DOHH2 (cell line): ENCODE measurements around the gene L1CAM.

Experiments used
- H3F3A ChIP-seq: fragments of 200-600 bp; sonication (generic), shearing (Covaris generic); 2 replicates; pipeline ENCODE4 v1.6.0; 2016; ENCODE audit warnings: antibody characterized with exemption, mild to moderate bottlenecking; ENCODE audit not compliant: control insufficient read depth, insufficient read depth
- H3K27ac ChIP-seq: fragments of 200-600 bp; sonication (generic); 2 replicates; pipeline ENCODE4 v1.5.1; 2014; ENCODE audit warnings: low read depth, mild to moderate bottlenecking, low read length, moderate library complexity
- H3K27me3 ChIP-seq: fragments of 200-600 bp; sonication (generic); 2 replicates; pipeline ENCODE4 v1.6.1; 2014; ENCODE audit warnings: mild to moderate bottlenecking, low read length, mixed read lengths; ENCODE audit not compliant: control insufficient read depth
- H3K36me3 ChIP-seq: fragments of 200-600 bp; sonication (generic); 2 replicates; pipeline ENCODE4 v1.6.1; 2014; ENCODE audit warnings: mild to moderate bottlenecking, low read length, moderate library complexity, mixed read lengths; ENCODE audit not compliant: control insufficient read depth
- H3K4me1 ChIP-seq: fragments of 200-600 bp; sonication (generic); 2 replicates; pipeline ENCODE4 v1.6.1; 2014; ENCODE audit warnings: mild to moderate bottlenecking, low read length, mixed read lengths; ENCODE audit not compliant: control insufficient read depth
- H3K4me2 ChIP-seq: fragments of 200-600 bp; sonication (generic); 2 replicates; pipeline ENCODE4 v1.6.0; 2014; ENCODE audit warnings: mild to moderate bottlenecking, low read length, moderate library complexity
- H3K4me3 ChIP-seq: fragments of 200-600 bp; sonication (generic); 2 replicates; pipeline ENCODE4 v1.5.1; 2014; ENCODE audit warnings: mild to moderate bottlenecking, low read length, mixed read lengths
- H3K79me2 ChIP-seq: fragments of 200-600 bp; sonication (generic); 2 replicates; pipeline ENCODE4 v1.6.1; 2014; ENCODE audit warnings: mild to moderate bottlenecking, low read length, mixed read lengths; ENCODE audit not compliant: control insufficient read depth
- H3K9me2 ChIP-seq: fragments of 200-600 bp; sonication (generic); replicated peaks from 2 replicates; pipeline ENCODE4 v1.6.1; 2014; ENCODE audit warnings: mild to moderate bottlenecking, low read length, mixed read lengths; ENCODE audit not compliant: control insufficient read depth
- H3K9me3 ChIP-seq: fragments of 200-600 bp; sonication (generic); 2 replicates; pipeline ENCODE4 v1.6.1; 2014; ENCODE audit warnings: antibody characterized with exemption, low read length, mixed read lengths; ENCODE audit not compliant: control insufficient read depth, insufficient read depth
- H4K20me1 ChIP-seq: fragments of 200-600 bp; sonication (generic); 2 replicates; pipeline ENCODE4 v1.6.0; 2014; ENCODE audit warnings: low read depth, mild to moderate bottlenecking, antibody characterized with exemption, low read length, moderate library complexity; ENCODE audit not compliant: control insufficient read depth, insufficient read depth
- EZH2phosphoT487 ChIP-seq: fragments of 200-600 bp; sonication (generic); IDR thresholded peaks from 2 replicates; pipeline ENCODE4 v1.6.1; 2017; ENCODE audit warnings: borderline replicate concordance, mild to moderate bottlenecking, antibody characterized with exemption, low read length, moderate library complexity, mixed read lengths
- TF ChIP-seq, protein P1 (sequence below): fragments of 200-600 bp; sonication (generic); IDR thresholded peaks from one replicate; pipeline ENCODE4 v1.5.1; 2014; ENCODE audit warnings: antibody characterized with exemption, mild to moderate bottlenecking, low read depth, low read length; ENCODE audit not compliant: poor library complexity, severe bottlenecking

The L1CAM gene

DNA sequence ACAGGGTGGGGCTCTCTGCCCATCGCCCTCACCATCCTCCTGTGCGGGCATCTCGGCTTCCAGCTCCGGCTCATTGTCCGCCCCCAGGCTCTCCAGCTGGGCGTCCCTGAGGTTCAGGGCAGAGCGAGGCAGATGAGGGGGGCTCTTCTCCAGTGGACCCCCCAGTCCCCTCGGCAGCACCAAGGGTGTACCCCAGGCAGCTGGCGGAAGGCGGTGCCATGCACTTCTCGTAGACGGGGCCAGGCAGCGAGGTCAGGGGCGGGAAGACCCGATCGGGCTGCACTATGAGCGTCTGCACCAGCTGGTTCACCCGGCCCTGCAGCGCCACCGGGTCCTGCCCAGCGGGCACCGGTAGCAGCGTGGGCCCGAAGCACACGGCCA lies 24.0 kb upstream of the L1CAM start:
- TF ChIP-seq, protein P1, sequence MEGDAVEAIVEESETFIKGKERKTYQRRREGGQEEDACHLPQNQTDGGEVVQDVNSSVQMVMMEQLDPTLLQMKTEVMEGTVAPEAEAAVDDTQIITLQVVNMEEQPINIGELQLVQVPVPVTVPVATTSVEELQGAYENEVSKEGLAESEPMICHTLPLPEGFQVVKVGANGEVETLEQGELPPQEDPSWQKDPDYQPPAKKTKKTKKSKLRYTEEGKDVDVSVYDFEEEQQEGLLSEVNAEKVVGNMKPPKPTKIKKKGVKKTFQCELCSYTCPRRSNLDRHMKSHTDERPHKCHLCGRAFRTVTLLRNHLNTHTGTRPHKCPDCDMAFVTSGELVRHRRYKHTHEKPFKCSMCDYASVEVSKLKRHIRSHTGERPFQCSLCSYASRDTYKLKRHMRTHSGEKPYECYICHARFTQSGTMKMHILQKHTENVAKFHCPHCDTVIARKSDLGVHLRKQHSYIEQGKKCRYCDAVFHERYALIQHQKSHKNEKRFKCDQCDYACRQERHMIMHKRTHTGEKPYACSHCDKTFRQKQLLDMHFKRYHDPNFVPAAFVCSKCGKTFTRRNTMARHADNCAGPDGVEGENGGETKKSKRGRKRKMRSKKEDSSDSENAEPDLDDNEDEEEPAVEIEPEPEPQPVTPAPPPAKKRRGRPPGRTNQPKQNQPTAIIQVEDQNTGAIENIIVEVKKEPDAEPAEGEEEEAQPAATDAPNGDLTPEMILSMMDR: no peak
- no peak for TF ChIP-seq EZH2phosphoT487
- Histone ChIP-seq H3K9me2 (no peaks in the 10 kb centered on the region), H3K4me1 (no peaks in the 10 kb centered on the region), H3K4me2 (no peak overlapping the region), H4K20me1 (no peaks in the 10 kb centered on the region), H3K9me3 (no peaks in the 10 kb centered on the region), H3K27ac (no peak overlapping the region), H3K4me3 (no peak overlapping the region), H3K36me3 (peaks cover 5% of the 10 kb centered on the region), H3K27me3 (no peaks in the 10 kb centered on the region), H3F3A (no peaks in the 10 kb centered on the region; the same call in 1 of the 2 replicates), H3K79me2 (no peaks in the 10 kb centered on the region)

DNA sequence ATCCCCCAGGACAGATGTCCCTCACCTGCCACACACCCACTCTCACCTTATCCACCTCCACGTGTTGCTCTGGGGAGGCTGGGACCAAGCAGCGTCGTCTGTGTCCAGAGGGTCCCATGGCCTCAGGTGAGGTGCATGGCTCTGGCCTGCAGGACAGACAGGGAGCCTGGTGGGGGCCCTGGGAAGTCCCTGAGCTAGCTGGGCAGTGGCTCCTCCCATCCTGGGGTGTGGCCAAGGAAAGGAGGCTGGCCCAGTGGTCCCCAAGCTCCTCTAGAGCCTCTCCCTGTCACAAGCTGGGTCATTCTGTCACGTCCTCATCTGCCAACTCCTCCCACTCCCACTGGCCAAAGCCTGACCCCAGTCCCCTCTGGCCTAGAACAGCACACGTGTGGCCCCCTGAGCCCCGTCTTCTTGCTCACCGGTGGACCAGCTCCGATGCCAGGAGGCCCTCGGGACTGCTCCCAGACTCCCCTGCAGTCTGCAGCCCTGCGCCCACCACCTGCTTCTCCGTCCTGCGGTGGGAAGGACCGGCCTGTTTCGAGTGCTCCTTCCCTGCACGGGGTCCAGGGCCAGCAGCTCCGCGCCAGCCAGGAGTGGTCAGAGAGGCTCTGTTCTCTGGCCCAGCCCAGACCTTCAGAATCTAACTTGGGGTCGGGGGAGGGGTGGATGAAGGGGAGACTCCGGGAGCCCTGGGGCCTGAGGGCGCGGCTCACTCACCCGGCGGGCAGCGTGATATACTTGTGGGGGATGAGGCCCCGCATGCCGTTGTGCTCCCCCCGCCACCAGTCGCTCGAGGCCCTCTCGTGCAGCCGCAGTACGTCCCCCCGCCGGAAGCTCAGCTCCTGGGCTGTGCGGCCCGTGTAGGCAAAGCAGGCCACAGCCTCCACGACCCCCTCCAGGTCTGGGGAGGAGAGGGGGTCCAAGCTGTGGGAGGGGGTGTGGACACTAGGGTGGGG lies 23.3 kb upstream of the L1CAM start:
- no peak for TF ChIP-seq EZH2phosphoT487
- TF ChIP-seq, protein P1: no peak
- H3K4me2 ChIP-seq: no peak overlapping the region

GRCh38 chrX:153908219-153908860 lies 22.4 kb upstream of the L1CAM start:
- no peaks in the 10 kb centered on the region for H3K9me3 ChIP-seq
- peaks cover 13% of the 10 kb centered on the region for H3K4me1 ChIP-seq
- no peaks in the 10 kb centered on the region for H3K79me2 ChIP-seq
- H3K4me2 ChIP-seq: no peak overlapping the region
- no peaks in the 10 kb centered on the region; the same call in 1 of the 2 replicates for H3F3A ChIP-seq
- TF ChIP-seq EZH2phosphoT487: no peak
- TF ChIP-seq, protein P1: no peak
- H3K9me2 ChIP-seq: no peaks in the 10 kb centered on the region
- no peaks in the 10 kb centered on the region for H3K36me3 ChIP-seq
- no peak overlapping the region for H3K27ac ChIP-seq
- H4K20me1 ChIP-seq: no peaks in the 10 kb centered on the region
- H3K27me3 ChIP-seq: no peaks in the 10 kb centered on the region
- no peak overlapping the region for H3K4me3 ChIP-seq

More for the DNA sequence above, 23.3 kb upstream of the L1CAM start:
- H3K9me2 ChIP-seq: no peaks in the 10 kb centered on the region
- H3K4me3 ChIP-seq: no peak overlapping the region
- peaks cover 5% of the 10 kb centered on the region for H3K36me3 ChIP-seq
- no peaks in the 10 kb centered on the region for H3K27me3 ChIP-seq
- H3K4me1 ChIP-seq: peaks cover 3% of the 10 kb centered on the region
- no peaks in the 10 kb centered on the region for H3K79me2 ChIP-seq
- H3K9me3 ChIP-seq: no peaks in the 10 kb centered on the region
- no peaks in the 10 kb centered on the region for H4K20me1 ChIP-seq
- H3K27ac ChIP-seq: no peak overlapping the region
- no peaks in the 10 kb centered on the region; the same call in 1 of the 2 replicates for H3F3A ChIP-seq
